Measurements from ENCODE around the gene CORO2B. TPM values are rescaled to one million over a fixed set of nuclear protein-coding genes. Genes with fewer than 3 reads are reported as not detected.

CORO2B gene
- total and polyA plus RNA-seq, 5 donors, result 5.8 to 13.7 (median 11.1) TPM

GRCh38 chr15:68693071-68693470 is 114.3 kb downstream of the CORO2B start:
- intact Hi-C loops (cut with DNase I), result no loop called here
- 33% methylated on average over 3 of the region's 3 CpGs for WGBS

GRCh38 chr15:68694111-68694510 is 115.3 kb downstream of the CORO2B start:
- Histone ChIP-seq H3K4me1 (ENCODE audit: control insufficient read depth, insufficient read depth, low read length) (peaks cover 2% of the 10 kb centered on the region), H3K27ac (ENCODE audit: low read length) (no peak overlapping the region), H3K4me3 (ENCODE audit: low read length) (no peak overlapping the region), H3K27me3 (ENCODE audit: control insufficient read depth, insufficient read depth) (no peaks in the 10 kb centered on the region), H3K9me3 (ENCODE audit: control insufficient read depth, low read length) (no peaks in the 10 kb centered on the region)
- ATAC-seq, result no peak
- DNase-seq, result no peak
- 98% methylated on average over 4 of the region's 4 CpGs for WGBS
- intact Hi-C loops (cut with DNase I), result no loop called here

More at GRCh38 chr15:68693071-68693470, 114.3 kb downstream of the CORO2B start:
- Histone ChIP-seq H3K4me3 (ENCODE audit: low read length) (no peak overlapping the region), H3K27ac (ENCODE audit: low read length) (no peak overlapping the region), H3K9me3 (ENCODE audit: control insufficient read depth, low read length) (no peaks in the 10 kb centered on the region), H3K4me1 (ENCODE audit: control insufficient read depth, insufficient read depth, low read length) (peaks cover 2% of the 10 kb centered on the region), H3K27me3 (ENCODE audit: control insufficient read depth, insufficient read depth) (no peaks in the 10 kb centered on the region)
- DNase-seq (no peak), ATAC-seq (no peak)

- intact Hi-C loops (cut with DNase I), result no loop called here
- no peak overlapping the region for H3K4me3 ChIP-seq (ENCODE audit: low read length)
- no peak for DNase-seq
- 81% methylated on average over 9 of the region's 9 CpGs for WGBS
- no peak for ATAC-seq
- H3K27me3 ChIP-seq (ENCODE audit: control insufficient read depth, insufficient read depth), result no peaks in the 10 kb centered on the region
- no peaks in the 10 kb centered on the region for H3K9me3 ChIP-seq (ENCODE audit: control insufficient read depth, low read length)
- no peak overlapping the region for H3K27ac ChIP-seq (ENCODE audit: low read length)
- H3K4me1 ChIP-seq (ENCODE audit: control insufficient read depth, insufficient read depth, low read length), result peaks cover 9% of the 10 kb centered on the region
Observed at GRCh38 chr15:68695061-68695595, 116.3 kb downstream of the CORO2B start.

- no peaks in the 10 kb centered on the region for H3K9me3 ChIP-seq (ENCODE audit: control insufficient read depth, low read length)
- WGBS, result 98% methylated on average over 8 of the region's 8 CpGs
- intact Hi-C loops (cut with DNase I), result no loop called here
- peaks cover 12% of the 10 kb centered on the region for H3K4me1 ChIP-seq (ENCODE audit: control insufficient read depth, insufficient read depth, low read length)
- ATAC-seq, result no peak
- DNase-seq, result no peak
- no peak overlapping the region for H3K27ac ChIP-seq (ENCODE audit: low read length)
- no peaks in the 10 kb centered on the region for H3K27me3 ChIP-seq (ENCODE audit: control insufficient read depth, insufficient read depth)
- no peak overlapping the region for H3K4me3 ChIP-seq (ENCODE audit: low read length)
Observed at GRCh38 chr15:68696414-68697363, 117.9 kb downstream of the CORO2B start.

- Histone ChIP-seq H3K27me3 (ENCODE audit: control insufficient read depth, insufficient read depth) (no peaks in the 10 kb centered on the region), H3K4me1 (ENCODE audit: control insufficient read depth, insufficient read depth, low read length) (peaks cover 14% of the 10 kb centered on the region), H3K9me3 (ENCODE audit: control insufficient read depth, low read length) (no peaks in the 10 kb centered on the region), H3K27ac (ENCODE audit: low read length) (no peak overlapping the region), H3K4me3 (ENCODE audit: low read length) (no peak overlapping the region)
- ATAC-seq (no peak), DNase-seq (no peak)
- WGBS, result 69% methylated on average over 9 of the region's 9 CpGs
- intact Hi-C loops (cut with DNase I), result no loop called here
Observed at GRCh38 chr15:68697711-68698690, 119.2 kb downstream of the CORO2B start.

- DNase-seq (no peak), ATAC-seq (no peak)
- H3K4me3 ChIP-seq (ENCODE audit: low read length), result no peak overlapping the region
- H3K9me3 ChIP-seq (ENCODE audit: control insufficient read depth, low read length), result no peaks in the 10 kb centered on the region
- no peak overlapping the region for H3K27ac ChIP-seq (ENCODE audit: low read length)
- WGBS, result 60% methylated on average over 5 of the region's 5 CpGs
- intact Hi-C loops (cut with DNase I), result no loop called here
- H3K4me1 ChIP-seq (ENCODE audit: control insufficient read depth, insufficient read depth, low read length), result peaks cover 12% of the 10 kb centered on the region
- no peaks in the 10 kb centered on the region for H3K27me3 ChIP-seq (ENCODE audit: control insufficient read depth, insufficient read depth)
Observed at GRCh38 chr15:68698708-68699107, 119.9 kb downstream of the CORO2B start.

- no peak overlapping the region for H3K4me3 ChIP-seq (ENCODE audit: low read length)
- no peaks in the 10 kb centered on the region for H3K9me3 ChIP-seq (ENCODE audit: control insufficient read depth, low read length)
- no peak for DNase-seq
- H3K4me1 ChIP-seq (ENCODE audit: control insufficient read depth, insufficient read depth, low read length), result peaks cover 12% of the 10 kb centered on the region
- intact Hi-C loops (cut with DNase I), result no loop called here
- peak in 1 of 2 donors; percentile 7 for ATAC-seq
- WGBS, result 80% methylated on average over 12 of the region's 12 CpGs
- H3K27ac ChIP-seq (ENCODE audit: low read length), result peak overlapping the region; percentile 6
- H3K27me3 ChIP-seq (ENCODE audit: control insufficient read depth, insufficient read depth), result no peaks in the 10 kb centered on the region
Observed at GRCh38 chr15:68699124-68699880, 120.5 kb downstream of the CORO2B start.

- Histone ChIP-seq H3K27me3 (ENCODE audit: control insufficient read depth, insufficient read depth) (no peaks in the 10 kb centered on the region), H3K4me1 (ENCODE audit: control insufficient read depth, insufficient read depth, low read length) (peaks cover 12% of the 10 kb centered on the region), H3K27ac (ENCODE audit: low read length) (peak overlapping the region; percentile 26), H3K9me3 (ENCODE audit: control insufficient read depth, low read length) (no peaks in the 10 kb centered on the region), H3K4me3 (ENCODE audit: low read length) (no peak overlapping the region)
- DNase-seq, result peak; percentile 29 to 72 (median 69)
- ATAC-seq, result peak; percentile 4 to 9
- 49% methylated on average over 12 of the region's 12 CpGs for WGBS
- intact Hi-C loops (cut with DNase I), result loop anchor here in 1 of 4 donors (10.0 kb wide), 1 partner anchor 115 kb away; no protein-coding TSS in a partner anchor
Observed at GRCh38 chr15:68699881-68700454, 121.2 kb downstream of the CORO2B start.

- Histone ChIP-seq H3K27ac (ENCODE audit: low read length) (peak overlapping the region; percentile 68), H3K4me3 (ENCODE audit: low read length) (no peak overlapping the region), H3K4me1 (ENCODE audit: control insufficient read depth, insufficient read depth, low read length) (peaks cover 15% of the 10 kb centered on the region), H3K27me3 (ENCODE audit: control insufficient read depth, insufficient read depth) (no peaks in the 10 kb centered on the region), H3K9me3 (ENCODE audit: control insufficient read depth, low read length) (no peaks in the 10 kb centered on the region)
- WGBS, result 10% methylated on average over 19 of the region's 19 CpGs
- intact Hi-C loops (cut with DNase I), result loop anchor here in 1 of 4 donors (10.0 kb wide), 1 partner anchor 114 kb away; no protein-coding TSS in a partner anchor
- DNase-seq, result peak; percentile 73 to 88 (median 86)
- ATAC-seq, result peak; percentile 74 to 83
Observed at GRCh38 chr15:68700455-68701123, 121.8 kb downstream of the CORO2B start.

Measured in right cardiac atrium (tissue), 5 donors.